Measurements from ENCODE around the gene IGFBP5. TPM values are rescaled to one million over a fixed set of nuclear protein-coding genes. Genes with fewer than 3 reads are reported as not detected.

Gene IGFBP5
- polyA plus RNA-seq (2014; cell fraction: cytosol; rRNA removed) = 9.5 and 10.0 TPM in 2 replicates
- 5.3 and 7.3 TPM in 2 replicates for polyA plus RNA-seq (2014; cell fraction: nucleus; rRNA removed)

GRCh38 chr2:216695401-216695821 is at the start of gene IGFBP5:
Gene IGFBP5, minus strand, starts transcription at chr2:216695549. Its CDS starts 774 bp downstream, at chr2:216694775.
- peak; percentile 49 for DNase-seq (ENCODE audit: low spot score)

- DNase-seq (ENCODE audit: low spot score) = no peak
Observed at GRCh38 chr2:216743781-216744180, 48.4 kb upstream of the IGFBP5 start.

GRCh38 chr2:216742411-216742810 is 47.1 kb upstream of the IGFBP5 start:
- DNase-seq (ENCODE audit: low spot score) = no peak

- DNase-seq (ENCODE audit: low spot score) = no peak
Observed at GRCh38 chr2:216741223-216741593, 45.9 kb upstream of the IGFBP5 start.

- no peak for DNase-seq (ENCODE audit: low spot score)
Observed at GRCh38 chr2:216740557-216741222, 45.3 kb upstream of the IGFBP5 start.

- no peak for DNase-seq (ENCODE audit: low spot score)
Observed at GRCh38 chr2:216739035-216739434, 43.7 kb upstream of the IGFBP5 start.

GRCh38 chr2:216737676-216738075 is 42.3 kb upstream of the IGFBP5 start:
- DNase-seq (ENCODE audit: low spot score) = no peak

GRCh38 chr2:216736326-216736725 is 41.0 kb upstream of the IGFBP5 start:
- peak; percentile 56 for DNase-seq (ENCODE audit: low spot score)

- DNase-seq (ENCODE audit: low spot score) = peak; percentile 69
Observed at GRCh38 chr2:216735668-216736067, 40.3 kb upstream of the IGFBP5 start.

- DNase-seq (ENCODE audit: low spot score) = peak; percentile 90
Observed at GRCh38 chr2:216735086-216735485, 39.7 kb upstream of the IGFBP5 start.

GRCh38 chr2:216733046-216733445 is 37.7 kb upstream of the IGFBP5 start:
- no peak for DNase-seq (ENCODE audit: low spot score)

GRCh38 chr2:216732334-216732733 is 37.0 kb upstream of the IGFBP5 start:
- DNase-seq (ENCODE audit: low spot score) = no peak

GRCh38 chr2:216731465-216731864 is 36.1 kb upstream of the IGFBP5 start:
- DNase-seq (ENCODE audit: low spot score) = no peak

- no peak for DNase-seq (ENCODE audit: low spot score)
Observed at GRCh38 chr2:216730871-216731270, 35.5 kb upstream of the IGFBP5 start.

- no peak for DNase-seq (ENCODE audit: low spot score)
Observed at GRCh38 chr2:216727346-216728122, 32.2 kb upstream of the IGFBP5 start.

- no peak for DNase-seq (ENCODE audit: low spot score)
Observed at GRCh38 chr2:216724190-216724589, 28.8 kb upstream of the IGFBP5 start.

- DNase-seq (ENCODE audit: low spot score) = no peak
Observed at GRCh38 chr2:216721141-216721540, 25.8 kb upstream of the IGFBP5 start.

GRCh38 chr2:216720722-216721121 is 25.4 kb upstream of the IGFBP5 start:
- no peak for DNase-seq (ENCODE audit: low spot score)

GRCh38 chr2:216717907-216718615 is 22.7 kb upstream of the IGFBP5 start:
- no peak for DNase-seq (ENCODE audit: low spot score)

- no peak for DNase-seq (ENCODE audit: low spot score)
Observed at GRCh38 chr2:216717491-216717901, 22.1 kb upstream of the IGFBP5 start.

GRCh38 chr2:216716109-216716508 is 20.8 kb upstream of the IGFBP5 start:
- no peak for DNase-seq (ENCODE audit: low spot score)

GRCh38 chr2:216715402-216715974 is 20.1 kb upstream of the IGFBP5 start:
- no peak for DNase-seq (ENCODE audit: low spot score)
